K562 (cell line): ENCODE measurements around the gene PHLDA3. TPM values are rescaled to one million over a fixed set of nuclear protein-coding genes. Genes with fewer than 3 reads are reported as not detected.

Experiments
- ARID1B ChIP-seq: fragments of 450-650 bp; IDR thresholded peaks from 2 replicates; pipeline ENCODE4 v1.6.1; 2016; ENCODE audit warnings: antibody characterized with exemption, mild to moderate bottlenecking, inconsistent platforms
- CEBPB ChIP-seq: fragments of 450-650 bp; IDR thresholded peaks from 2 replicates; pipeline ENCODE4 v1.6.1; 2016; ENCODE audit warnings: missing genetic modification characterization, missing compliant biosample characterization
- CEBPG ChIP-seq, 3 experiments: fragments of 200-800 bp in 1 of 3; sonication (Bioruptor generic) in 1 of 3; sonication (generic) in 1 of 3; formaldehyde crosslinking in 1 of 3; IDR thresholded peaks in 2 of 3; conservative IDR thresholded peaks in 1 of 3; 2 replicates each; pipeline versions ENCODE4 v1.6.1 to v1.8.0; 2016 to 2022; ENCODE audit warnings: missing compliant biosample characterization in 2 of 3, missing genetic modification characterization in 2 of 3, mild to moderate bottlenecking in 1 of 3, missing genetic modification reagents in 1 of 3
- FOSL1 ChIP-seq: fragments of 200-800 bp; sonication (Bioruptor generic); conservative IDR thresholded peaks from 2 replicates; pipeline ENCODE4 v1.6.1; 2016; ENCODE audit warnings: missing genetic modification characterization, missing compliant biosample characterization
- FOXA3 ChIP-seq, 2 experiments: fragments of 450-650 bp in 1 of 2; sonication (generic) in 1 of 2; formaldehyde crosslinking; IDR thresholded peaks in 1 of 2; conservative IDR thresholded peaks in 1 of 2; 2 replicates each; pipeline versions ENCODE4 v1.4.0 to v1.8.0; 2020 to 2022; ENCODE audit warnings: mild to moderate bottlenecking in 2 of 2, missing genetic modification reagents in 1 of 2
- FOXM1 ChIP-seq, 2 experiments: fragments of 450-650 bp in 1 of 2; sonication (generic) in 1 of 2; formaldehyde crosslinking in 1 of 2; IDR thresholded peaks; 2 replicates each; pipeline versions ENCODE4 v1.6.1 to v1.9.0; 2017 to 2022; ENCODE audit warnings: low read depth in 2 of 2, mild to moderate bottlenecking in 2 of 2, missing genetic modification reagents in 1 of 2, moderate library complexity in 1 of 2
- HMG20A ChIP-seq: fragments of 450-650 bp; formaldehyde crosslinking; conservative IDR thresholded peaks from 2 replicates; pipeline ENCODE4 v1.4.0; 2020; ENCODE audit warnings: mild to moderate bottlenecking, mixed read lengths
- JUN ChIP-seq, 2 experiments: sonication (generic) in 1 of 2; formaldehyde crosslinking in 1 of 2; IDR thresholded peaks; 2 replicates each; pipeline versions ENCODE4 v1.6.1 to v1.8.0; 2012 to 2022; ENCODE audit warnings: borderline replicate concordance in 2 of 2, mild to moderate bottlenecking in 2 of 2, improper control_type of control experiment in 1 of 2, low read depth in 1 of 2, low read length in 1 of 2, missing genetic modification reagents in 1 of 2
- JUND ChIP-seq, 2 experiments: IDR thresholded peaks; 2 replicates in 1 of 2; 3 replicates in 1 of 2; pipeline ENCODE4 v1.6.1; 2011; ENCODE audit warnings: borderline replicate concordance in 2 of 2, low read depth in 2 of 2, low read length in 2 of 2, improper control_type of control experiment in 1 of 2, missing biosample characterization in 1 of 2, missing genetic modification characterization in 1 of 2, missing genetic modification reagents in 1 of 2
- KDM5B ChIP-seq: fragments of 200-600 bp; sonication (generic); IDR thresholded peaks from 2 replicates; pipeline ENCODE4 v1.6.1; 2012; ENCODE audit warnings: low read depth, mild to moderate bottlenecking, moderate library complexity, low read length, control low read depth, inconsistent platforms; ENCODE audit not compliant: insufficient replicate concordance
- L3MBTL2 ChIP-seq: fragments of 450-650 bp; IDR thresholded peaks from 2 replicates; pipeline ENCODE4 v1.6.1; 2016; ENCODE audit warnings: mild to moderate bottlenecking, moderate library complexity
- MAFG ChIP-seq: fragments of 450-650 bp; conservative IDR thresholded peaks from 2 replicates; pipeline ENCODE4 v1.6.1; 2016; ENCODE audit warnings: missing genetic modification characterization, missing compliant biosample characterization
- MTA2 ChIP-seq: fragments of 450-650 bp; IDR thresholded peaks from 2 replicates; pipeline ENCODE4 v1.6.1; 2016; ENCODE audit warnings: low read depth
- NR2C2 ChIP-seq, 2 experiments: fragments of 200-800 bp in 1 of 2; sonication (Bioruptor generic) in 1 of 2; sonication (generic) in 1 of 2; formaldehyde crosslinking in 1 of 2; IDR thresholded peaks; 2 replicates each; pipeline versions ENCODE4 v1.6.1 to v1.8.0; 2016 to 2022; ENCODE audit warnings: mild to moderate bottlenecking in 1 of 2, missing compliant biosample characterization in 1 of 2, missing genetic modification characterization in 1 of 2, missing genetic modification reagents in 1 of 2
- PHF8 ChIP-seq: fragments of 200-600 bp; sonication (generic); IDR thresholded peaks from 2 replicates; pipeline ENCODE4 v1.6.1; 2012; ENCODE audit warnings: mixed run types, mild to moderate bottlenecking, inconsistent platforms, low read length, moderate library complexity, borderline replicate concordance
- POLR2AphosphoS2 ChIP-seq: IDR thresholded peaks from 2 replicates; pipeline ENCODE4 v1.6.1; 2012; ENCODE audit warnings: low read length, improper control_type of control experiment
- RBM39 ChIP-seq: fragments of 200-400 bp; formaldehyde crosslinking; optimal IDR thresholded peaks from 2 replicates; pipeline ENCODE3; 2018; ENCODE audit warnings: low read depth, low read length
- SPI1 ChIP-seq: IDR thresholded peaks from 2 replicates; pipeline ENCODE4 v1.6.1; 2011; ENCODE audit warnings: low read depth, low read length, control low read depth, borderline replicate concordance
- ZNF12 ChIP-seq: sonication (generic); formaldehyde crosslinking; IDR thresholded peaks from 2 replicates; pipeline ENCODE4 v1.4.0; 2020; ENCODE audit warnings: mild to moderate bottlenecking, missing genetic modification reagents
- ZNF395 ChIP-seq: fragments of 200-800 bp; sonication (Bioruptor generic); IDR thresholded peaks from 2 replicates; pipeline ENCODE4 v1.6.1; 2017; ENCODE audit warnings: missing genetic modification characterization, missing compliant biosample characterization
- ZNF41 ChIP-seq: fragments of 250-450 bp; sonication (Bioruptor Pico); conservative IDR thresholded peaks from 2 replicates; pipeline ENCODE4 v1.4.0; 2020; ENCODE audit warnings: mild to moderate bottlenecking
- ZNF589 ChIP-seq: fragments of 200-800 bp; sonication (Bioruptor generic); IDR thresholded peaks from 2 replicates; pipeline ENCODE4 v1.6.1; 2016; ENCODE audit warnings: low read depth, missing genetic modification characterization, missing compliant biosample characterization
- polyA plus RNA-seq, 8 experiments: library from polyadenylated mRNA; depleted of rRNA in 4 of 8; stranded (reverse) in 5 of 8; unstranded in 3 of 8; fragments of >200 nt; fragmentation: Nextera tagmentation in 2 of 8; fragmentation: Illumina TruSeq in 1 of 8; extraction: Ambion mirVana in 2 of 8; extraction: Trizol in 1 of 8; gene quantifications; 2 replicates each; pipeline versions ENCODE4 v1.2.1 to v1.2.3, GENCODE V29; 2011 to 2014; ENCODE audit warnings: inconsistent platforms in 1 of 8, missing spikeins in 1 of 8
- total RNA-seq, 7 experiments: library from RNA; depleted of rRNA in 6 of 7; stranded (reverse); fragments of >200 nt in 6 of 7; fragmentation: Illumina TruSeq in 2 of 7; extraction: Trizol in 2 of 7; gene quantifications; 2 replicates each; pipeline versions ENCODE4 v1.2.1 to v1.2.3, GENCODE V29; 2011 to 2021; ENCODE audit warnings: low replicate concordance in 1 of 7

Gene PHLDA3
- total and polyA plus RNA-seq, 9 of the 15 experiments (the other 6 are each of a cell fraction or from before 2014, with no cell fraction given) = 0.11 to 0.27 TPM; not detected in 7

- TF ChIP-seq MAFG (peak; percentile 52), KDM5B (peak; percentile 26), CEBPG (CRISPR knock-in tag; IDR thresholded peaks at IDR 0.05) (peak; percentile 85), CEBPG (tag; conservative IDR thresholded peaks at IDR 0.05 in 1 of 2, IDR thresholded peaks at IDR 0.05 in 1 of 2) (peak; percentile 64 to 74), PHF8 (0 out of 2 replicates have a peak, but pooled peaks have one; percentile 18), FOXA3 (CRISPR knock-in tag; conservative IDR thresholded peaks at IDR 0.05 in 1 of 2, IDR thresholded peaks at IDR 0.05 in 1 of 2) (peak in 1 of 2 experiments; percentile 57; a peak in 1 of 4 replicates), NR2C2 (CRISPR knock-in tag; IDR thresholded peaks at IDR 0.05) (no peak), NR2C2 (tag; IDR thresholded peaks at IDR 0.05) (peak; percentile 22; the same call in 1 of the 2 replicates), JUND (IDR thresholded peaks at IDR 0.05; ENCODE audit: borderline replicate concordance, low read depth, low read length) (peak; percentile 65; the same call in 1 of the 2 replicates), JUND (tag; IDR thresholded peaks at IDR 0.05; ENCODE audit: borderline replicate concordance, low read depth, low read length) (peak; percentile 62; the same call in 2 of the 3 replicates), FOSL1 (tag) (peak; percentile 71), JUN (IDR thresholded peaks at IDR 0.05; ENCODE audit: borderline replicate concordance, low read depth, low read length) (peak; percentile 64), JUN (CRISPR knock-in tag; IDR thresholded peaks at IDR 0.05; ENCODE audit: borderline replicate concordance) (no peak; the same call in 1 of the 2 replicates), ZNF41 (CRISPR knock-in tag) (no peak), L3MBTL2 (0 out of 2 replicates have a peak, but pooled peaks have one; percentile 10), ZNF395 (CRISPR knock-in tag) (peak; percentile 75), ARID1B (peak; percentile 43; the same call in 1 of the 2 replicates), SPI1 (peak; percentile 44; the same call in 1 of the 2 replicates), ZNF12 (CRISPR knock-in tag) (peak; percentile 66; the same call in 1 of the 2 replicates), RBM39 (no peak), CEBPB (tag) (peak; percentile 87), MTA2 (no peak), FOXM1 (IDR thresholded peaks at IDR 0.05; ENCODE audit: low read depth) (no peak), FOXM1 (CRISPR knock-in tag; IDR thresholded peaks at IDR 0.05; ENCODE audit: low read depth) (0 out of 2 replicates have a peak, but pooled peaks have one; percentile 36), POLR2AphosphoS2 (no peak), HMG20A (no peak), ZNF589 (CRISPR knock-in tag) (0 out of 2 replicates have a peak, but pooled peaks have one; percentile 24)
These were observed 12.3 kb downstream of the PHLDA3 start (continued) for GRCh38 chr1:201456499-201457309.
